SK-N-SH (cell line): ENCODE results near the gene CC2D1B.

ENCODE experiments used
- ELF1 ChIP-seq: IDR thresholded peaks from 2 replicates; pipeline ENCODE4 v1.4.0; 2012
- EP300 ChIP-seq, 2 experiments: IDR thresholded peaks; 2 replicates each; pipeline versions ENCODE4 v1.4.0 to v1.6.1; 2012; ENCODE audit warnings: borderline replicate concordance in 1 of 2, low read depth in 1 of 2, low read length in 1 of 2
- FOXJ3 ChIP-seq: sonication (generic); formaldehyde crosslinking; IDR thresholded peaks from 2 replicates; pipeline ENCODE4 v1.5.1; 2020; ENCODE audit warnings: mild to moderate bottlenecking, missing genetic modification reagents
- GABPA ChIP-seq: IDR thresholded peaks from 2 replicates; pipeline ENCODE4 v1.4.0; 2012; ENCODE audit warnings: low read depth, mild to moderate bottlenecking
- JUND ChIP-seq: IDR thresholded peaks from 2 replicates; pipeline ENCODE4 v1.4.0; 2012
- MXI1 ChIP-seq: IDR thresholded peaks from 2 replicates; pipeline ENCODE4 v1.6.1; 2012; ENCODE audit warnings: mild to moderate bottlenecking, low read depth, low read length, improper control_type of control experiment
- POLR2AphosphoS5 ChIP-seq: IDR thresholded peaks from 2 replicates; pipeline ENCODE4 v1.6.1; 2012; ENCODE audit warnings: low read depth, low read length
- RAD21 ChIP-seq: IDR thresholded peaks from 2 replicates; pipeline ENCODE4 v1.6.1; 2012; ENCODE audit warnings: mild to moderate bottlenecking, low read length
- SMC3 ChIP-seq: IDR thresholded peaks from 2 replicates; pipeline ENCODE4 v1.6.1; 2012; ENCODE audit warnings: low read depth, low read length, improper control_type of control experiment
- TAF1 ChIP-seq: IDR thresholded peaks from 2 replicates; pipeline ENCODE4 v1.6.1; 2012; ENCODE audit warnings: low read depth, mild to moderate bottlenecking, low read length, moderate library complexity, borderline replicate concordance
- TF ChIP-seq, protein P1 (sequence below): IDR thresholded peaks from 2 replicates; pipeline ENCODE4 v1.4.0; 2012; ENCODE audit warnings: low read depth, borderline replicate concordance
- TF ChIP-seq, protein P2 (sequence below): fragments of 200-600 bp; sonication (generic); IDR thresholded peaks from 2 replicates; pipeline ENCODE4 v1.6.1; 2017; ENCODE audit warnings: antibody characterized with exemption, mild to moderate bottlenecking, moderate library complexity
- TF ChIP-seq, protein P3 (sequence below): IDR thresholded peaks from 2 replicates; pipeline ENCODE4 v1.4.0; 2012; ENCODE audit warnings: low read depth
- TF ChIP-seq, protein P4 (sequence below): fragments of 150-350 bp; IDR thresholded peaks from 2 replicates; pipeline ENCODE4 v1.6.1; 2017; ENCODE audit warnings: antibody characterized with exemption, low read length, low read depth, borderline replicate concordance

DNA sequence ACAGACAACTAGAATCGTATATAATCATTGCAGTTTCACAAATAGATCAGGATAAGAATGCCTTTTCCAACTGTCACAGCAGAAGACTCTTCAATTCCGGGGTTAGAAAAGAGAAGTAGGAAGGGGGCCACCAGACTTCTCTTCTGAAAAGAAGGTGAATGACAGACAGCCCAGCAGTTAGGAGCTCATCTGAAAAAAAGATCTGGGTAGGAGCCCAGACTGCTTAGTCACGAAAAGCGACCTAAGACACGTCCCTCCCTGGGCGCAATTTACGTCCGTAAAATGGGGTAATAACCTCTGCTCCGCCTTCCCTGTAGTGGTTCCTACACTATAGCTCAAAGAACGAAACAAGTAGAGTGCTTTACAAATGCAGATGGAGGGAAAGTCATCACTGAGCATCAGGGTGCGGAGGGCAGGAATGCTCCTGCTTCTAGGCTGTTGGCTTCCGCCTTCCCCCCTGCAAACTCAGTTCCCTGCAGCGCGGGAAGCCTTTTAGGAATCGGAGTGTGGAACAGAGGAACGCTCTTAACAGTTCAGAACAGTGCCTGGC lies 37.6 kb upstream of the CC2D1B start:
- TF ChIP-seq, protein P1, sequence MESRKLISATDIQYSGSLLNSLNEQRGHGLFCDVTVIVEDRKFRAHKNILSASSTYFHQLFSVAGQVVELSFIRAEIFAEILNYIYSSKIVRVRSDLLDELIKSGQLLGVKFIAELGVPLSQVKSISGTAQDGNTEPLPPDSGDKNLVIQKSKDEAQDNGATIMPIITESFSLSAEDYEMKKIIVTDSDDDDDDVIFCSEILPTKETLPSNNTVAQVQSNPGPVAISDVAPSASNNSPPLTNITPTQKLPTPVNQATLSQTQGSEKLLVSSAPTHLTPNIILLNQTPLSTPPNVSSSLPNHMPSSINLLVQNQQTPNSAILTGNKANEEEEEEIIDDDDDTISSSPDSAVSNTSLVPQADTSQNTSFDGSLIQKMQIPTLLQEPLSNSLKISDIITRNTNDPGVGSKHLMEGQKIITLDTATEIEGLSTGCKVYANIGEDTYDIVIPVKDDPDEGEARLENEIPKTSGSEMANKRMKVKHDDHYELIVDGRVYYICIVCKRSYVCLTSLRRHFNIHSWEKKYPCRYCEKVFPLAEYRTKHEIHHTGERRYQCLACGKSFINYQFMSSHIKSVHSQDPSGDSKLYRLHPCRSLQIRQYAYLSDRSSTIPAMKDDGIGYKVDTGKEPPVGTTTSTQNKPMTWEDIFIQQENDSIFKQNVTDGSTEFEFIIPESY, result no peak
- TF ChIP-seq, protein P2, sequence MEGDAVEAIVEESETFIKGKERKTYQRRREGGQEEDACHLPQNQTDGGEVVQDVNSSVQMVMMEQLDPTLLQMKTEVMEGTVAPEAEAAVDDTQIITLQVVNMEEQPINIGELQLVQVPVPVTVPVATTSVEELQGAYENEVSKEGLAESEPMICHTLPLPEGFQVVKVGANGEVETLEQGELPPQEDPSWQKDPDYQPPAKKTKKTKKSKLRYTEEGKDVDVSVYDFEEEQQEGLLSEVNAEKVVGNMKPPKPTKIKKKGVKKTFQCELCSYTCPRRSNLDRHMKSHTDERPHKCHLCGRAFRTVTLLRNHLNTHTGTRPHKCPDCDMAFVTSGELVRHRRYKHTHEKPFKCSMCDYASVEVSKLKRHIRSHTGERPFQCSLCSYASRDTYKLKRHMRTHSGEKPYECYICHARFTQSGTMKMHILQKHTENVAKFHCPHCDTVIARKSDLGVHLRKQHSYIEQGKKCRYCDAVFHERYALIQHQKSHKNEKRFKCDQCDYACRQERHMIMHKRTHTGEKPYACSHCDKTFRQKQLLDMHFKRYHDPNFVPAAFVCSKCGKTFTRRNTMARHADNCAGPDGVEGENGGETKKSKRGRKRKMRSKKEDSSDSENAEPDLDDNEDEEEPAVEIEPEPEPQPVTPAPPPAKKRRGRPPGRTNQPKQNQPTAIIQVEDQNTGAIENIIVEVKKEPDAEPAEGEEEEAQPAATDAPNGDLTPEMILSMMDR, result no peak
- no peak for TF ChIP-seq EP300 (IDR thresholded peaks at IDR 0.05; ENCODE audit: borderline replicate concordance in 1 of 2, low read depth in 1 of 2, low read length in 1 of 2)
- TF ChIP-seq FOXJ3 (CRISPR knock-in tag), result no peak
- TF ChIP-seq RAD21, result no peak
- no peak for TF ChIP-seq POLR2AphosphoS5
- no peak for TF ChIP-seq SMC3
- TF ChIP-seq TAF1, result no peak
- TF ChIP-seq, protein P3, sequence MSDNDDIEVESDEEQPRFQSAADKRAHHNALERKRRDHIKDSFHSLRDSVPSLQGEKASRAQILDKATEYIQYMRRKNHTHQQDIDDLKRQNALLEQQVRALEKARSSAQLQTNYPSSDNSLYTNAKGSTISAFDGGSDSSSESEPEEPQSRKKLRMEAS, result no peak
- no peak for TF ChIP-seq ELF1
- TF ChIP-seq JUND, result no peak
- no peak for TF ChIP-seq MXI1
- no peak for TF ChIP-seq GABPA
- TF ChIP-seq, protein P4, sequence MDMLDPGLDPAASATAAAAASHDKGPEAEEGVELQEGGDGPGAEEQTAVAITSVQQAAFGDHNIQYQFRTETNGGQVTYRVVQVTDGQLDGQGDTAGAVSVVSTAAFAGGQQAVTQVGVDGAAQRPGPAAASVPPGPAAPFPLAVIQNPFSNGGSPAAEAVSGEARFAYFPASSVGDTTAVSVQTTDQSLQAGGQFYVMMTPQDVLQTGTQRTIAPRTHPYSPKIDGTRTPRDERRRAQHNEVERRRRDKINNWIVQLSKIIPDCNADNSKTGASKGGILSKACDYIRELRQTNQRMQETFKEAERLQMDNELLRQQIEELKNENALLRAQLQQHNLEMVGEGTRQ, result no peak
